ENCODE results near the gene GP1BB.

GRCh38 chr22:19673660-19674059, 49.7 kb upstream of the GP1BB start:
- TF ChIP-seq USF2 (IDR thresholded peaks at IDR 0.05; ENCODE audit: low read depth, low read length), result no peak
- TF ChIP-seq, protein P1, sequence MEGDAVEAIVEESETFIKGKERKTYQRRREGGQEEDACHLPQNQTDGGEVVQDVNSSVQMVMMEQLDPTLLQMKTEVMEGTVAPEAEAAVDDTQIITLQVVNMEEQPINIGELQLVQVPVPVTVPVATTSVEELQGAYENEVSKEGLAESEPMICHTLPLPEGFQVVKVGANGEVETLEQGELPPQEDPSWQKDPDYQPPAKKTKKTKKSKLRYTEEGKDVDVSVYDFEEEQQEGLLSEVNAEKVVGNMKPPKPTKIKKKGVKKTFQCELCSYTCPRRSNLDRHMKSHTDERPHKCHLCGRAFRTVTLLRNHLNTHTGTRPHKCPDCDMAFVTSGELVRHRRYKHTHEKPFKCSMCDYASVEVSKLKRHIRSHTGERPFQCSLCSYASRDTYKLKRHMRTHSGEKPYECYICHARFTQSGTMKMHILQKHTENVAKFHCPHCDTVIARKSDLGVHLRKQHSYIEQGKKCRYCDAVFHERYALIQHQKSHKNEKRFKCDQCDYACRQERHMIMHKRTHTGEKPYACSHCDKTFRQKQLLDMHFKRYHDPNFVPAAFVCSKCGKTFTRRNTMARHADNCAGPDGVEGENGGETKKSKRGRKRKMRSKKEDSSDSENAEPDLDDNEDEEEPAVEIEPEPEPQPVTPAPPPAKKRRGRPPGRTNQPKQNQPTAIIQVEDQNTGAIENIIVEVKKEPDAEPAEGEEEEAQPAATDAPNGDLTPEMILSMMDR (conservative IDR thresholded peaks at IDR 0.05; ENCODE audit: low read depth, low read length), result no peak

All from IMR-90 (cell line).